ENCODE measurements around the gene ANKRD6.
"Not testable (repeated sequence)": the region's sequence is repeated elsewhere in the genome, so short reads cannot be mapped to it uniquely, and the experiment has no call there.

The ANKRD6 gene

GRCh38 chr6:89611666-89612065, 178.7 kb downstream of the ANKRD6 start:
- no peak for DNase-seq

- no peak for DNase-seq
These were observed 179.2 kb downstream of the ANKRD6 start for GRCh38 chr6:89612121-89612520.

- no peak for DNase-seq
These were observed 180.8 kb downstream of the ANKRD6 start for GRCh38 chr6:89613790-89614189.

- no peak for DNase-seq
These were observed 182.9 kb downstream of the ANKRD6 start for GRCh38 chr6:89615882-89616281.

GRCh38 chr6:89616531-89616930, 183.6 kb downstream of the ANKRD6 start:
- DNase-seq: no peak

- no peak for DNase-seq
These were observed 185.1 kb downstream of the ANKRD6 start for GRCh38 chr6:89618026-89618425.

- no peak for DNase-seq
These were observed 186.6 kb downstream of the ANKRD6 start for GRCh38 chr6:89619567-89619966.

- DNase-seq: no peak
These were observed 190.8 kb downstream of the ANKRD6 start for GRCh38 chr6:89623749-89624148.

GRCh38 chr6:89630488-89630887, 197.5 kb downstream of the ANKRD6 start:
- DNase-seq: no peak

GRCh38 chr6:89636412-89636811, 203.5 kb downstream of the ANKRD6 start:
- not testable (repeated sequence) for DNase-seq

- DNase-seq: no peak
These were observed 205.0 kb downstream of the ANKRD6 start for GRCh38 chr6:89637960-89638319.

GRCh38 chr6:89638320-89639195, 205.6 kb downstream of the ANKRD6 start, which contains the start of gene LYRM2:
TSS of gene LYRM2 (minus strand) at chr6:89638747. CDS start at chr6:89638716, 31 bp downstream.
- peak; percentile 91 for DNase-seq

- DNase-seq: no peak
These were observed 207.9 kb downstream of the ANKRD6 start for GRCh38 chr6:89640804-89641203.

GRCh38 chr6:89641581-89641980, 208.6 kb downstream of the ANKRD6 start:
- not testable (repeated sequence) for DNase-seq

- DNase-seq: no peak
These were observed 210.0 kb downstream of the ANKRD6 start for GRCh38 chr6:89642956-89643355.

- no peak for DNase-seq
These were observed 210.5 kb downstream of the ANKRD6 start for GRCh38 chr6:89643406-89643805.

- no peak for DNase-seq
These were observed 211.9 kb downstream of the ANKRD6 start for GRCh38 chr6:89644864-89645263.

- no peak for DNase-seq
These were observed 216.7 kb downstream of the ANKRD6 start for GRCh38 chr6:89649682-89650081.

GRCh38 chr6:89650579-89650978, 217.6 kb downstream of the ANKRD6 start:
- no peak for DNase-seq

GRCh38 chr6:89655122-89655521, 222.2 kb downstream of the ANKRD6 start:
- no peak for DNase-seq

- no peak for DNase-seq
These were observed 224.7 kb downstream of the ANKRD6 start for GRCh38 chr6:89657445-89658158.

GRCh38 chr6:89660981-89661380, 228.0 kb downstream of the ANKRD6 start:
- DNase-seq: no peak

- no peak for DNase-seq
These were observed 228.6 kb downstream of the ANKRD6 start for GRCh38 chr6:89661559-89661958.

- no peak for DNase-seq
These were observed 229.8 kb downstream of the ANKRD6 start for GRCh38 chr6:89662659-89663223.
